ENCODE data around the gene MON1A. TPM values are rescaled to one million over a fixed set of nuclear protein-coding genes. Genes with fewer than 3 reads are reported as not detected.

Gene MON1A
- total and polyA plus RNA-seq, 10 of the 15 experiments (the other 5 are each of a cell fraction or from before 2014, with no cell fraction given): 1.3 to 10.5 (median 7.7) TPM

- TF ChIP-seq MXI1 (IDR thresholded peaks at IDR 0.05; ENCODE audit: low read depth, low read length) (no peak), CHD1 (IDR thresholded peaks at IDR 0.05; ENCODE audit: low read depth, low read length) (no peak), SUPT20H (IDR thresholded peaks at IDR 0.05; ENCODE audit: borderline replicate concordance, control insufficient read depth, low read depth, low read length) (no peak), FOS (IDR thresholded peaks at IDR 0.05; ENCODE audit: borderline replicate concordance, extremely low read depth, insufficient read length) (no peak), MTA2 (IDR thresholded peaks at IDR 0.05; ENCODE audit: low read depth) (no peak), FOXK2 (IDR thresholded peaks at IDR 0.05) (no peak)
Measured at GRCh38 chr3:49910409-49911123, 19.0 kb downstream of the MON1A start (continued).

- ATAC-seq: no peak
- ChIA-PET SMC1A (ENCODE audit: uncharacterized antibody, unreplicated experiment) (interaction anchor here (0.6 to 1.5 kb wide), 3 partner anchors 41 to 835 kb away, joined by 3 read pairs; no protein-coding TSS in a partner anchor), CTCF (interaction anchor here (0.7 to 8.4 kb wide), 5 partner anchors 8 to 105 kb away, joined by 3 to 70 read pairs (median 4); partner anchors contain the start of gene INKA1), RAD21 (ENCODE audit: unreplicated experiment) (interaction anchor here (1.2 kb wide), 1 partner anchor 106 kb away, joined by 7 read pairs; the partner anchor contains the start of gene INKA1), POLR2A (interaction anchor here (1.2 kb wide), 1 partner anchor 8 kb away, joined by 3 read pairs; no protein-coding TSS in a partner anchor)
- no peak overlapping the region for H3K4me2 ChIP-seq (ENCODE audit: control insufficient read depth, insufficient read depth)
- intact Hi-C loops (cut with micrococcal nuclease; ENCODE audit: unreplicated experiment) (loop anchor here (5.0 kb wide), 1 partner anchor 51 kb away; the partner anchor contains the start of gene TRAIP), in situ Hi-C loops (cut with MboI) (loop anchor here (5.0 kb wide), 1 partner anchor 106 kb away; the partner anchor contains the start of gene INKA1)
- BruUV-seq (replicated peaks): no TSS peak
- no peak for DNase-seq (ENCODE audit: low read depth, low spot score)
- H3K9ac ChIP-seq (ENCODE audit: control insufficient read depth, insufficient read depth, low read length): no peak overlapping the region
- H3K27me3 ChIP-seq (replicated peaks in 1 of 2; ENCODE audit: control insufficient read depth in 2 of 2, insufficient read depth in 2 of 2, low read length in 1 of 2): no peaks in the 10 kb centered on the region
- peaks cover 20% of the 10 kb centered on the region for H3K4me1 ChIP-seq (ENCODE audit: control insufficient read depth, insufficient read depth, low read length)
- no peak for FAIRE-seq
- no peak overlapping the region for H3K4me3 ChIP-seq
- no peak overlapping the region for H2AFZ ChIP-seq (ENCODE audit: control insufficient read depth, low read depth, low read length)
- 80% methylated on average over 14 of the region's 14 CpGs for WGBS (ENCODE audit: insufficient coverage, insufficient replicate concordance, low lambda C conversion rate, missing lambda C conversion rate)
- H3K27ac ChIP-seq (ENCODE audit: control insufficient read depth, insufficient read depth): no peak overlapping the region
- H3K79me2 ChIP-seq (ENCODE audit: control insufficient read depth, insufficient read depth, low read length): no peaks in the 10 kb centered on the region
- no peaks in the 10 kb centered on the region for H4K20me1 ChIP-seq (ENCODE audit: control insufficient read depth, insufficient read depth)
- H3K36me3 ChIP-seq (ENCODE audit: control insufficient read depth in 2 of 2, insufficient read depth in 2 of 2, low read length in 1 of 2): peaks cover 0 to 2% of the 10 kb centered on the region in 2 experiments; a peak in 2 of 4 replicates
- no peaks in the 10 kb centered on the region for H3K9me3 ChIP-seq (replicated peaks; ENCODE audit: control insufficient read depth, insufficient read depth, low read length)
- TF ChIP-seq RELA (IDR thresholded peaks at IDR 0.05; ENCODE audit: borderline replicate concordance, partially characterized antibody): no peak
- TF ChIP-seq, protein P1, sequence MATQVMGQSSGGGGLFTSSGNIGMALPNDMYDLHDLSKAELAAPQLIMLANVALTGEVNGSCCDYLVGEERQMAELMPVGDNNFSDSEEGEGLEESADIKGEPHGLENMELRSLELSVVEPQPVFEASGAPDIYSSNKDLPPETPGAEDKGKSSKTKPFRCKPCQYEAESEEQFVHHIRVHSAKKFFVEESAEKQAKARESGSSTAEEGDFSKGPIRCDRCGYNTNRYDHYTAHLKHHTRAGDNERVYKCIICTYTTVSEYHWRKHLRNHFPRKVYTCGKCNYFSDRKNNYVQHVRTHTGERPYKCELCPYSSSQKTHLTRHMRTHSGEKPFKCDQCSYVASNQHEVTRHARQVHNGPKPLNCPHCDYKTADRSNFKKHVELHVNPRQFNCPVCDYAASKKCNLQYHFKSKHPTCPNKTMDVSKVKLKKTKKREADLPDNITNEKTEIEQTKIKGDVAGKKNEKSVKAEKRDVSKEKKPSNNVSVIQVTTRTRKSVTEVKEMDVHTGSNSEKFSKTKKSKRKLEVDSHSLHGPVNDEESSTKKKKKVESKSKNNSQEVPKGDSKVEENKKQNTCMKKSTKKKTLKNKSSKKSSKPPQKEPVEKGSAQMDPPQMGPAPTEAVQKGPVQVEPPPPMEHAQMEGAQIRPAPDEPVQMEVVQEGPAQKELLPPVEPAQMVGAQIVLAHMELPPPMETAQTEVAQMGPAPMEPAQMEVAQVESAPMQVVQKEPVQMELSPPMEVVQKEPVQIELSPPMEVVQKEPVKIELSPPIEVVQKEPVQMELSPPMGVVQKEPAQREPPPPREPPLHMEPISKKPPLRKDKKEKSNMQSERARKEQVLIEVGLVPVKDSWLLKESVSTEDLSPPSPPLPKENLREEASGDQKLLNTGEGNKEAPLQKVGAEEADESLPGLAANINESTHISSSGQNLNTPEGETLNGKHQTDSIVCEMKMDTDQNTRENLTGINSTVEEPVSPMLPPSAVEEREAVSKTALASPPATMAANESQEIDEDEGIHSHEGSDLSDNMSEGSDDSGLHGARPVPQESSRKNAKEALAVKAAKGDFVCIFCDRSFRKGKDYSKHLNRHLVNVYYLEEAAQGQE (IDR thresholded peaks at IDR 0.05; ENCODE audit: low read depth, low read length): no peak
- TF ChIP-seq CEBPB (IDR thresholded peaks at IDR 0.05; ENCODE audit: borderline replicate concordance in 1 of 2, low read depth in 2 of 2, low read length in 2 of 2): no peak
- no peak for TF ChIP-seq MYC (IDR thresholded peaks at IDR 0.05; ENCODE audit: insufficient read depth, insufficient read length, insufficient replicate concordance, low read length, severe bottlenecking)
- TF ChIP-seq EZH2 (IDR thresholded peaks at IDR 0.05; ENCODE audit: borderline replicate concordance, control insufficient read depth, low read depth, low read length): no peak
- TF ChIP-seq ESRRA (IDR thresholded peaks at IDR 0.05; ENCODE audit: low read length): no peak
- no peak for TF ChIP-seq SUPT20H (IDR thresholded peaks at IDR 0.05; ENCODE audit: borderline replicate concordance, control insufficient read depth, low read depth, low read length)
- TF ChIP-seq EP300 (IDR thresholded peaks at IDR 0.05; ENCODE audit: borderline replicate concordance in 1 of 2, control insufficient read depth in 1 of 2, low read depth in 2 of 2, low read length in 2 of 2): no peak
- no peak for TF ChIP-seq TCF3 (IDR thresholded peaks at IDR 0.05; ENCODE audit: borderline replicate concordance, insufficient read depth, low read depth, low read length)
Measured at GRCh38 chr3:49908373-49909199, 21.0 kb downstream of the MON1A start.
